UCSD-AML1 (cell line): ENCODE data around the gene PBX3.
A peak's percentile ranks its signal among the peaks of the same experiment; 100 is the strongest.

Experiments used
- DNase-seq: peaks from one replicate; lab custom pipeline; 2025; ENCODE audit not compliant: unreplicated experiment; lab: John Stamatoyannopoulos, UW

The PBX3 gene

GRCh38 chr9:125747053-125747764, at the start of gene PBX3:
TSS of gene PBX3 (plus strand) at chr9:125747373.
- DNase-seq, result peak; percentile 67

- DNase-seq, result no peak
These were observed 47.3 kb upstream of the PBX3 start for GRCh38 chr9:125699870-125700269.

GRCh38 chr9:125700791-125701190, 46.4 kb upstream of the PBX3 start:
- no peak for DNase-seq

- DNase-seq, result no peak
These were observed 45.8 kb upstream of the PBX3 start for GRCh38 chr9:125701351-125701750.

- DNase-seq, result no peak
These were observed 43.5 kb upstream of the PBX3 start for GRCh38 chr9:125703662-125704061.

GRCh38 chr9:125705893-125706292, 41.3 kb upstream of the PBX3 start:
- DNase-seq, result no peak

- DNase-seq, result peak; percentile 97
These were observed 40.3 kb upstream of the PBX3 start, which contains the start of gene MAPKAP1 for GRCh38 chr9:125706651-125707471. TSS of gene MAPKAP1 (minus strand) at chr9:125707208. CDS start at chr9:125672574, 34,634 bp downstream.

GRCh38 chr9:125707472-125707804, 39.7 kb upstream of the PBX3 start:
- no peak for DNase-seq

- DNase-seq, result no peak
These were observed 20.6 kb upstream of the PBX3 start for GRCh38 chr9:125726456-125727132.

- no peak for DNase-seq
These were observed 17.0 kb upstream of the PBX3 start for GRCh38 chr9:125730168-125730567.

- peak; percentile 13 for DNase-seq
These were observed 14.6 kb upstream of the PBX3 start for GRCh38 chr9:125732562-125732961.

GRCh38 chr9:125739436-125739835, 7.7 kb upstream of the PBX3 start:
- DNase-seq, result no peak

- DNase-seq, result no peak
These were observed 4.5 kb upstream of the PBX3 start for GRCh38 chr9:125742657-125743056.

- DNase-seq, result no peak
These were observed 3.3 kb upstream of the PBX3 start for GRCh38 chr9:125743682-125744428.

GRCh38 chr9:125744616-125745015, 2.6 kb upstream of the PBX3 start:
- DNase-seq, result no peak

- no peak for DNase-seq
These were observed 2.2 kb upstream of the PBX3 start for GRCh38 chr9:125745018-125745417.

GRCh38 chr9:125745682-125746016, 1.5 kb upstream of the PBX3 start:
- no peak for DNase-seq

GRCh38 chr9:125746017-125746773, 978 bp upstream of the PBX3 start:
- DNase-seq, result peak; percentile 93

- DNase-seq, result no peak
These were observed 460 bp upstream of the PBX3 start for GRCh38 chr9:125746774-125747052.

GRCh38 chr9:125747765-125748445, 732 bp downstream of the PBX3 start:
- DNase-seq, result peak; percentile 50
